ENCODE results near the gene KLF6. TPM values are rescaled to one million over a fixed set of nuclear protein-coding genes. Genes with fewer than 3 reads are reported as not detected.

KLF6 gene
- total and polyA plus RNA-seq, 9 of the 15 experiments (the other 6 are each of a cell fraction or from before 2014, with no cell fraction given) = 3.2 to 23.9 (median 8.0) TPM

GRCh38 chr10:3825244-3825643 lies 40.2 kb upstream of the KLF6 start (continued):
- TF ChIP-seq CHD7 (IDR thresholded peaks at IDR 0.05; ENCODE audit: low read depth, low read length) = no peak
- no peak for TF ChIP-seq SRSF3 (IDR thresholded peaks at IDR 0.05; ENCODE audit: insufficient read depth, low read length)
- no peak for TF ChIP-seq ZNF41 (CRISPR knock-in tag; conservative IDR thresholded peaks at IDR 0.05)
- TF ChIP-seq SREBF2 (CRISPR knock-in tag; IDR thresholded peaks at IDR 0.05) = no peak
- no peak for TF ChIP-seq ZNF347 (CRISPR knock-in tag; IDR thresholded peaks at IDR 0.05; ENCODE audit: low read depth)
- no peak for TF ChIP-seq ZNF77 (CRISPR knock-in tag; IDR thresholded peaks at IDR 0.05)
- no peak for TF ChIP-seq ELF1 (tag; IDR thresholded peaks at IDR 0.05)
- TF ChIP-seq HNRNPK (IDR thresholded peaks at IDR 0.05; ENCODE audit: low read depth, low read length, poor library complexity, severe bottlenecking) = no peak
- TF ChIP-seq AFF1 (IDR thresholded peaks at IDR 0.05; ENCODE audit: low read depth in 1 of 2, partially characterized antibody in 2 of 2) = no peak
- peak in 1 of 2 experiments; percentile 49; a peak in 2 of 4 replicates for TF ChIP-seq HDAC1 (IDR thresholded peaks at IDR 0.05)

Data from K562 (cell line).